ENCODE data around the gene CELA1. TPM values are rescaled to one million over a fixed set of nuclear protein-coding genes. Genes with fewer than 3 reads are reported as not detected.

Gene CELA1
- total RNA-seq, 1 donor from 2014 or later, result not detected

GRCh38 chr12:51329742-51330141 is 16.7 kb downstream of the CELA1 start:
- Histone ChIP-seq H3K4me2 (ENCODE audit: low read length) (no peak overlapping the region), H3K4me1 (ENCODE audit: insufficient read depth, low read length) (peaks cover 6% of the 10 kb centered on the region), H3K9ac (ENCODE audit: low read length) (no peak overlapping the region), H3K27ac (ENCODE audit: low read depth, low read length) (no peak overlapping the region), H4K20me1 (ENCODE audit: insufficient read depth, low read length) (no peaks in the 10 kb centered on the region), H3K79me2 (ENCODE audit: insufficient read depth, low read length) (no peaks in the 10 kb centered on the region), H3K4me3 (ENCODE audit: insufficient read depth, low read depth, low read length) (no peak overlapping the region), H3K36me3 (ENCODE audit: insufficient read depth, low read length) (no peaks in the 10 kb centered on the region), H3K9me3 (ENCODE audit: insufficient read depth, low read depth, low read length) (no peaks in the 10 kb centered on the region), H3K27me3 (ENCODE audit: insufficient read depth, low read length) (no peaks in the 10 kb centered on the region), H2AFZ (ENCODE audit: low read depth, low read length) (no peak overlapping the region)
- no peak overlapping the region for H3K27ac Mint-ChIP-seq (ENCODE audit: unreplicated experiment)
- H3K27me3 Mint-ChIP-seq (ENCODE audit: low read depth, unreplicated experiment), result no peaks in the 10 kb centered on the region
- peaks cover 5% of the 10 kb centered on the region for H3K4me1 Mint-ChIP-seq (ENCODE audit: low read depth, unreplicated experiment)
- H3K36me3 Mint-ChIP-seq (ENCODE audit: low read depth, unreplicated experiment), result no peaks in the 10 kb centered on the region
- TF ChIP-seq EZH2 (IDR thresholded peaks at IDR 0.05; ENCODE audit: insufficient read depth, low read length), result no peak
- TF ChIP-seq, protein P1, sequence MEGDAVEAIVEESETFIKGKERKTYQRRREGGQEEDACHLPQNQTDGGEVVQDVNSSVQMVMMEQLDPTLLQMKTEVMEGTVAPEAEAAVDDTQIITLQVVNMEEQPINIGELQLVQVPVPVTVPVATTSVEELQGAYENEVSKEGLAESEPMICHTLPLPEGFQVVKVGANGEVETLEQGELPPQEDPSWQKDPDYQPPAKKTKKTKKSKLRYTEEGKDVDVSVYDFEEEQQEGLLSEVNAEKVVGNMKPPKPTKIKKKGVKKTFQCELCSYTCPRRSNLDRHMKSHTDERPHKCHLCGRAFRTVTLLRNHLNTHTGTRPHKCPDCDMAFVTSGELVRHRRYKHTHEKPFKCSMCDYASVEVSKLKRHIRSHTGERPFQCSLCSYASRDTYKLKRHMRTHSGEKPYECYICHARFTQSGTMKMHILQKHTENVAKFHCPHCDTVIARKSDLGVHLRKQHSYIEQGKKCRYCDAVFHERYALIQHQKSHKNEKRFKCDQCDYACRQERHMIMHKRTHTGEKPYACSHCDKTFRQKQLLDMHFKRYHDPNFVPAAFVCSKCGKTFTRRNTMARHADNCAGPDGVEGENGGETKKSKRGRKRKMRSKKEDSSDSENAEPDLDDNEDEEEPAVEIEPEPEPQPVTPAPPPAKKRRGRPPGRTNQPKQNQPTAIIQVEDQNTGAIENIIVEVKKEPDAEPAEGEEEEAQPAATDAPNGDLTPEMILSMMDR (IDR thresholded peaks at IDR 0.05; ENCODE audit: insufficient read depth, low read depth, low read length), result no peak
- H3K9me3 Mint-ChIP-seq (ENCODE audit: unreplicated experiment), result no peaks in the 10 kb centered on the region
- H3K4me3 Mint-ChIP-seq (ENCODE audit: unreplicated experiment), result no peak overlapping the region
- DNase-seq (ENCODE audit: low read depth) (no peak), FAIRE-seq (no peak)

GRCh38 chr12:51328587-51328986 is 17.9 kb downstream of the CELA1 start:
- no peak overlapping the region for H2AFZ ChIP-seq (ENCODE audit: low read depth, low read length)
- no peak for FAIRE-seq
- no peak overlapping the region for H3K4me3 ChIP-seq (ENCODE audit: insufficient read depth, low read depth, low read length)
- H3K36me3 ChIP-seq (ENCODE audit: insufficient read depth, low read length), result no peaks in the 10 kb centered on the region
- no peak overlapping the region for H3K9ac ChIP-seq (ENCODE audit: low read length)
- Mint-ChIP-seq H3K36me3 (ENCODE audit: low read depth, unreplicated experiment) (no peaks in the 10 kb centered on the region), H3K27me3 (ENCODE audit: low read depth, unreplicated experiment) (no peaks in the 10 kb centered on the region), H3K27ac (ENCODE audit: unreplicated experiment) (no peak overlapping the region), H3K4me1 (ENCODE audit: low read depth, unreplicated experiment) (peaks cover 5% of the 10 kb centered on the region), H3K4me3 (ENCODE audit: unreplicated experiment) (no peak overlapping the region), H3K9me3 (ENCODE audit: unreplicated experiment) (no peaks in the 10 kb centered on the region)
- H4K20me1 ChIP-seq (ENCODE audit: insufficient read depth, low read length), result no peaks in the 10 kb centered on the region
- H3K79me2 ChIP-seq (ENCODE audit: insufficient read depth, low read length), result no peaks in the 10 kb centered on the region
- H3K9me3 ChIP-seq (ENCODE audit: insufficient read depth, low read depth, low read length), result no peaks in the 10 kb centered on the region
- no peak overlapping the region for H3K27ac ChIP-seq (ENCODE audit: low read depth, low read length)
- TF ChIP-seq EZH2 (IDR thresholded peaks at IDR 0.05; ENCODE audit: insufficient read depth, low read length), result no peak
- TF ChIP-seq, protein P1 (IDR thresholded peaks at IDR 0.05; ENCODE audit: insufficient read depth, low read depth, low read length), result no peak
- no peaks in the 10 kb centered on the region for H3K27me3 ChIP-seq (ENCODE audit: insufficient read depth, low read length)
- H3K4me1 ChIP-seq (ENCODE audit: insufficient read depth, low read length), result peaks cover 6% of the 10 kb centered on the region
- DNase-seq (ENCODE audit: low read depth), result no peak
- no peak overlapping the region for H3K4me2 ChIP-seq (ENCODE audit: low read length)

DNA sequence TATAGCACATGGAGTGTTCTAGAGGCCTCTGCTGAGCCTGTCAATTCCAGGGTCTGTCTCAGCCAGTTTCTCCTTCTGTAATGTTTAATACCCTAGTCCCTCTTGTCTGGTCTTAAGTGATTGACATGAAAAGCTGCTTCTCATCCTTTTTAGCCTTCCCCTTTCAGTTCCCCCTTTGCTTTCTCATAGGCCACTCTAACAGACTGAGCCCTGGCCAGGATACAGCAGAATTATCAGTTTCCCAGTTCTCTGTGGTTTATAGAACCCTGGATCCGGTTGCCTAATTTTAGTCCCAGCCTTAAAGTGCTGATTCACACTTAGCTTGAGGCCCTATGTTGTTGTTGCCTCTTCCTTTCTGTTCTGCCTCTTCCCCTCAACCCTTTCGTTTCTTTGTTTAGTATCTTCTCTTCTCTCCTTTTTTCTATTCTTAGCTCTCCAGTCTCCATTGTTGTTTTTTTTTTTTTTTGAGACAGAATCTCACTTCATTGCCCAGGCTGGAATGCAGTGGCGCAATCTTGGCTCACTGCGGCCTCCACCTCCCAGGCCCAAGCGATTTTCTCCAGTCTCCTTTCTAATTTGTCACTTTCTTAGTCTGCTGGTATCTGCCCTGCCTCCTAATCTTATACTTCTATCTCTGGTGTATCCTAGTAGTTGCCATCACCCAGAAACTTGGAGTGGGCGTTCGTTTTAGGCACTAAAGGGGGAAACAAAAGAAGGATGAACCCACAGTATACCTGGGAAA is 19.6 kb downstream of the CELA1 start:
- Mint-ChIP-seq H3K4me1 (ENCODE audit: low read depth, unreplicated experiment) (peaks cover 5% of the 10 kb centered on the region), H3K27ac (ENCODE audit: unreplicated experiment) (peak overlapping the region; percentile 75), H3K27me3 (ENCODE audit: low read depth, unreplicated experiment) (no peaks in the 10 kb centered on the region), H3K4me3 (ENCODE audit: unreplicated experiment) (peak overlapping the region; percentile 50), H3K9me3 (ENCODE audit: unreplicated experiment) (no peaks in the 10 kb centered on the region), H3K36me3 (ENCODE audit: low read depth, unreplicated experiment) (no peaks in the 10 kb centered on the region)
- Histone ChIP-seq H3K27ac (ENCODE audit: low read depth, low read length) (peak overlapping the region; percentile 18), H3K9me3 (ENCODE audit: insufficient read depth, low read depth, low read length) (no peaks in the 10 kb centered on the region), H3K4me2 (ENCODE audit: low read length) (peak overlapping the region; percentile 57), H2AFZ (ENCODE audit: low read depth, low read length) (peak overlapping the region; percentile 77), H3K4me1 (ENCODE audit: insufficient read depth, low read length) (peaks cover 6% of the 10 kb centered on the region), H3K4me3 (ENCODE audit: insufficient read depth, low read depth, low read length) (no peak overlapping the region), H3K27me3 (ENCODE audit: insufficient read depth, low read length) (no peaks in the 10 kb centered on the region), H4K20me1 (ENCODE audit: insufficient read depth, low read length) (no peaks in the 10 kb centered on the region), H3K9ac (ENCODE audit: low read length) (peak overlapping the region; percentile 34), H3K79me2 (ENCODE audit: insufficient read depth, low read length) (no peaks in the 10 kb centered on the region), H3K36me3 (ENCODE audit: insufficient read depth, low read length) (no peaks in the 10 kb centered on the region)
- TF ChIP-seq, protein P1 (IDR thresholded peaks at IDR 0.05; ENCODE audit: insufficient read depth, low read depth, low read length), result no peak
- no peak for TF ChIP-seq EZH2 (IDR thresholded peaks at IDR 0.05; ENCODE audit: insufficient read depth, low read length)
- FAIRE-seq, result no peak
- peak; percentile 69 for DNase-seq (ENCODE audit: low read depth)
